GM12864 (cell line): ENCODE measurements around the gene SOX12.

ENCODE experiments used
- DNase-seq: peaks from one replicate; pipeline ENCODE4 v3.0.0-alpha.2; 2011; ENCODE audit warnings: low read depth
- H3K4me3 ChIP-seq: 2 replicates; pipeline ENCODE4 v1.5.1; 2011; ENCODE audit warnings: mild to moderate bottlenecking, low read depth, low read length, control low read depth
- TF ChIP-seq, protein P1 (sequence below): IDR thresholded peaks from 2 replicates; pipeline ENCODE4 v1.5.1; 2011; ENCODE audit warnings: low read depth, mild to moderate bottlenecking, moderate library complexity, low read length, control low read depth, inconsistent platforms; ENCODE audit errors: missing control alignments

The SOX12 gene

DNA sequence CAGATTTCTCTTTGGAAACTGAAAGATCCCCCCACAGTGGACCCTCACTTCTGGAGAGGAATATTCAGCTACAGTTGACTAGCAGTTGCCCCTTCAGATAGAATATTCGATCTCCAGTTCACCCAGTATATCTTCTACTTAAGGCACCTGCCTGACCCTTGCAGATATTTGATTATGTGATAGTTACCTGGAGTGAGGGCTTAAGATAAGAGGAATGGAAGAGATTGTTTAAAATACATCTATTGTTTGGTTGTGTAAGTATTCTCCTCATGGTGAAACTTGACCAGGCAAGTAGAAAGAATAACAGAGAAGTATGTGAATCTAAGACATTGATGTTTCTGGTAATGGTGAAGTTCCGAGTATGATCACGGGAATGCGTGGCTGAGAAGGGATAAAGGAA lies 29.5 kb upstream of the SOX12 start:
- H3K4me3 ChIP-seq: no peak overlapping the region
- TF ChIP-seq, protein P1, sequence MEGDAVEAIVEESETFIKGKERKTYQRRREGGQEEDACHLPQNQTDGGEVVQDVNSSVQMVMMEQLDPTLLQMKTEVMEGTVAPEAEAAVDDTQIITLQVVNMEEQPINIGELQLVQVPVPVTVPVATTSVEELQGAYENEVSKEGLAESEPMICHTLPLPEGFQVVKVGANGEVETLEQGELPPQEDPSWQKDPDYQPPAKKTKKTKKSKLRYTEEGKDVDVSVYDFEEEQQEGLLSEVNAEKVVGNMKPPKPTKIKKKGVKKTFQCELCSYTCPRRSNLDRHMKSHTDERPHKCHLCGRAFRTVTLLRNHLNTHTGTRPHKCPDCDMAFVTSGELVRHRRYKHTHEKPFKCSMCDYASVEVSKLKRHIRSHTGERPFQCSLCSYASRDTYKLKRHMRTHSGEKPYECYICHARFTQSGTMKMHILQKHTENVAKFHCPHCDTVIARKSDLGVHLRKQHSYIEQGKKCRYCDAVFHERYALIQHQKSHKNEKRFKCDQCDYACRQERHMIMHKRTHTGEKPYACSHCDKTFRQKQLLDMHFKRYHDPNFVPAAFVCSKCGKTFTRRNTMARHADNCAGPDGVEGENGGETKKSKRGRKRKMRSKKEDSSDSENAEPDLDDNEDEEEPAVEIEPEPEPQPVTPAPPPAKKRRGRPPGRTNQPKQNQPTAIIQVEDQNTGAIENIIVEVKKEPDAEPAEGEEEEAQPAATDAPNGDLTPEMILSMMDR: no peak
- DNase-seq: no peak

GRCh38 chr20:297098-297924 lies 28.0 kb upstream of the SOX12 start, which contains the start of gene ZCCHC3:
Gene ZCCHC3, plus strand, starts transcription at chr20:297570. Its CDS starts 17 bp downstream, at chr20:297587.
- TF ChIP-seq, protein P1: no peak
- peak within 1 kb of the TSS; percentile 92 for H3K4me3 ChIP-seq
- DNase-seq: peak; percentile 67

- TF ChIP-seq, protein P1: no peak
- DNase-seq: no peak
- H3K4me3 ChIP-seq: peak overlapping the region; percentile 92
These were observed 27.2 kb upstream of the SOX12 start for GRCh38 chr20:297925-298775.

DNA sequence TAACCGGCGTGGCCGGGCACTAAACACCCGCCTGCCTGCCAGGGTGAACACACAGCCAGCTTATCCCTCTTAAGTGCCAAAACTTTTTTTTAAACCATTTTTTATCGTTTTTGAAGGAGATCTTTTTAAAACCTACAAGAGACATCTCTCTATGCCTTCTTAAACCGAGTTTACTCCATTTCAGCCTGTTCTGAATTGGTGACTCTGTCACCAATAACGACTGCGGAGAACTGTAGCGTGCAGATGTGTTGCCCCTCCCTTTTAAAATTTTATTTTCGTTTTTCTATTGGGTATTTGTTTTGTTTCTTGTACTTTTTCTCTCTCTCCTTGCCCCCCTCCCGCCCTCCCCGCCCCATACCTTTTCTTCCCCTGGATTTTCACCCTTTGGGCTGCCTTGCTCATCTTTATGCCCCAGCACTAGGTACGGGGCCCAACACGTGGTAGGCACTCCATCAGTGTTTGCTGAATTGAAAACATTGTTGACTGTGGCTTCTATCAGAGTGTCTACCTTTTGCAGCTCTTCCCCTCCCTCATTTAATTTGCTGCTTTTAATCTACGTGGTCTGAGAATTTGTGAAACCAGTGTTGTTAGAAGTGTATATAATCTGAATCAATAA lies 26.5 kb upstream of the SOX12 start:
- no peak for DNase-seq
- peak overlapping the region; percentile 92 for H3K4me3 ChIP-seq
- TF ChIP-seq, protein P1: no peak

GRCh38 chr20:300345-300990 lies 24.9 kb upstream of the SOX12 start:
- TF ChIP-seq, protein P1: no peak

More at GRCh38 chr20:300345-300990, 24.9 kb upstream of the SOX12 start:
- DNase-seq: no peak
- no peak overlapping the region; the same call in 1 of the 2 replicates for H3K4me3 ChIP-seq
